GM12875 (cell line): Measurements from ENCODE around the gene RPS6KA2.

Experiments
- H3K4me3 ChIP-seq: one replicate; pipeline ENCODE4 v1.5.1; 2011; ENCODE audit warnings: low read depth, low read length, control low read depth
- CTCF ChIP-seq: IDR thresholded peaks from 2 replicates; pipeline ENCODE4 v1.5.1; 2011; ENCODE audit warnings: low read depth, mild to moderate bottlenecking, control low read depth, inconsistent platforms, low read length, moderate library complexity, borderline replicate concordance; ENCODE audit not compliant: insufficient read depth

Gene RPS6KA2

GRCh38 chr6:166614171-166614583, 12.9 kb downstream of the RPS6KA2 start:
- H3K4me3 ChIP-seq: no peak overlapping the region
- no peak for TF ChIP-seq CTCF

GRCh38 chr6:166613027-166613426, 14.0 kb downstream of the RPS6KA2 start:
- no peak for TF ChIP-seq CTCF
- H3K4me3 ChIP-seq: no peak overlapping the region

- H3K4me3 ChIP-seq: no peak overlapping the region
- TF ChIP-seq CTCF: no peak
Measured at GRCh38 chr6:166612471-166612881, 14.6 kb downstream of the RPS6KA2 start.

- TF ChIP-seq CTCF: no peak
- no peak overlapping the region for H3K4me3 ChIP-seq
Measured at GRCh38 chr6:166611631-166612030, 15.4 kb downstream of the RPS6KA2 start.

- no peak overlapping the region for H3K4me3 ChIP-seq
- TF ChIP-seq CTCF: no peak
Measured at GRCh38 chr6:166610069-166610468, 17.0 kb downstream of the RPS6KA2 start.

GRCh38 chr6:166608774-166609173, 18.3 kb downstream of the RPS6KA2 start:
- TF ChIP-seq CTCF: no peak
- no peak overlapping the region for H3K4me3 ChIP-seq

GRCh38 chr6:166605752-166606151, 21.3 kb downstream of the RPS6KA2 start:
- TF ChIP-seq CTCF: no peak
- no peak overlapping the region for H3K4me3 ChIP-seq
